ENCODE results near the gene TIPRL.
"Not testable (repeated sequence)": the region's sequence is repeated elsewhere in the genome, so short reads cannot be mapped to it uniquely, and the experiment has no call there.

Gene TIPRL

DNA sequence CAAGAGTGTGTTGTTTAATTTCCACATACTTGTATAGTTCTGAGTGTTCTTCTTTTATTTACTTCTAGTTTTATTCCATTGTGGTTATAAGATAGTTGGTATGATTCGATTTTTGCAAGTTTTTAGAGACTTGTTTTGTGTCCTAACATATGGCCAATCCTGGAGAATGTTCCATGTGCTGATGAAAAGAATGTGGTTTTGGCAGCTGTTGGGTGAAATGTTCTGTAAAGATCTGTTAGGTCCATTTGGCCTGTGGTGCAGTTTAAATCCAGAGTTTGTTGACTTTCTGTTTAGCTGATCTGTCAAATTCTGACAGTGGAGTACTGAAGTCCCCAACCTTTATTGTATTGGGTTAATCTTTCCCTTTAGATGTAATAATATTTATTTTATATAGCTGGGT lies 19.5 kb upstream of the TIPRL start:
- DNase-seq (ENCODE audit: low read depth) = no peak

DNA sequence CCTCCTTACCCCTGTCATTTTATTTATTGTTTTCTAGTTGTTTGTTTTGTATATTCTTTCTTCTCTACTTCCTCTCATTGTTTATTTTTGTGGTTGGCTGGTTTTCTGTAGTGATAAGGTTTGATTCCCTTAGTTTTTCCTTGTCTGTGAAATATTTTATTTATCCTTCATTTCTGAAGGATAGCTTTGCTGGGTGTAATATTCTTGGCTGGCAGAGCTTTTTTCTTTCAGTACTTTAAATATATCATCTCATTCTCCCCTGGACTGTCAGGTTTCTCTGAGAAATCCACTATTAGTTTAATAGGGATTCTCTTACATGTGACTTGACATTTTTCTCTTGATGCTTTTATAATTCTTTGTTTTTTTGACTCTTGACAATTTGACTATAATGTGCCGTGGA lies 18.8 kb upstream of the TIPRL start:
- no peak for DNase-seq (ENCODE audit: low read depth)

DNA sequence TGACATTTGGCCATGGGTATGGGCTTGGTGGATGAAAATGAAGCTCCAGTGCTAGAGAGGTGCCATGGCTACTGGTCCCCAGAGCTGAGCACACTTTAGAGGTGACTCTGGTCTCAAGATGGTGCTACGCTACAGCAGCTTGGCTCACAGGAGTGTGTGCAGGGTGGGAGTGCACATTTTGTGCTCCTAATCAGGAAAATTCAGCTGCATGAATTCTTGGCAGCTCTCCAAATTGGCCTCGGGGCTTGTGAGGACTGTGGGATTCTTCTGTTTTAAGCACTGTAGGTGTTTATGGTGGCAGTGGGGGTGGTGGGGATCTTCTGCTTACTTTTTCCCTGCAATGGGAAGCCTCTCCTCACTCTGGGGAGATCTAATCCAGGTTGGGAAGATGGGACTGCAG lies 17.3 kb upstream of the TIPRL start:
- no peak for DNase-seq (ENCODE audit: low read depth)

DNA sequence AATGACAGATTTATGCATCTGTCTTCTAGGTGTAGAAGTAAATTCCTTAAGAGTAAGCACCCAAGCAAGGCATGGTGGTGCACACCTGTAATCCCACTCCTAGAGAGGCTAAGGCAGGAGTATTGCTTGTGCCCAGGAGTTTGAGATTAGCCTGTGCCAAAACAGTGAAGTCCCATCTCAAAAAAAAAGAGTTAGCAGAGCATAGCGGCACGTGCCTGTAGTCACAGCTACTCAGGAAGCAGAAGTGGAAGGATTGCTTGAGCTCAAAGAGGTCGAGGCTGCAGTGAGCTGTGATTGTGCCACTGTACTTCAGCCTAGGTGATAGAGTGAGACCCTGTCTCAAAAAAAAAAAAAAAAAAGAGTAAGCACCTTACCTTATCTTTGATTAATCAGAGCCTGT lies 15.1 kb upstream of the TIPRL start:
- no peak for DNase-seq (ENCODE audit: low read depth)

DNA sequence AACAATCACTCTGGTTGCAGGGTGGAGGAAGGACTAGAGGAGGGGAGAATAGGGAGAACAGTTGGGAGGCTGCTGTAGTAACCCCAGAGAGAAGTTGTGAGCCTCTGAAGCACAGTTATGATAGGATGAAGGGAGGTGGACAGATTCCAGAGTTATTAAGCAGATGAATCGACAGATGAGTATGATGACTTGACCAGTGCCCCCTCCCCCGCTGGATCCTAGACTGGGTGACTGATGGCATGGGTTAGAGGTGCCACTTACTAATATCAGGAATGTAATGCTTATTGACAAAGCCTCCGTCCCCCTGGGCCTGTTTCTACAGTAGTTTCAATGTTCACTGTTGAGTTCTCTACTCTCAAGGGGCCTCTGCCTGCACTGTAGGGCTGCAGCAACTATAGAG lies 14.0 kb upstream of the TIPRL start:
- no peak for DNase-seq (ENCODE audit: low read depth)

DNA sequence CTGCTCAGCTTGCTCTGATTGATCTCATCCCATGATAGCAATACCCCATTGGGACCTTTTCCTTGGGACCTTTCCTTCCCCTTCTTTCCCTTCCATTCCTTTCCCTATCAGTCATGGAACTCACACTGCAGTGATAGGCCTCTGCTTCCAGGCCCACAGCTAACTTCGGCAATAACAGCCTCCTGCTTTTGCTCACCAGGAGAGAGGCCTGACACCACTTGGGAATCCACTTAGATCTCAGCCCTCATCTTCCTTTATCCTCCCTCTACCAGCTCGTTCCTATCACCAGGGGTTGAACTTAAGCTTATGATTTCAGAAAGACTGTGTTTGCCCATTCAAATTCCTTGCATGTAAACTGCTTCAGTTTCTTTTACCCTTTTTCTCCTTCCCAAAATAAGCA lies 11.0 kb upstream of the TIPRL start:
- no peak for DNase-seq (ENCODE audit: low read depth)

DNA sequence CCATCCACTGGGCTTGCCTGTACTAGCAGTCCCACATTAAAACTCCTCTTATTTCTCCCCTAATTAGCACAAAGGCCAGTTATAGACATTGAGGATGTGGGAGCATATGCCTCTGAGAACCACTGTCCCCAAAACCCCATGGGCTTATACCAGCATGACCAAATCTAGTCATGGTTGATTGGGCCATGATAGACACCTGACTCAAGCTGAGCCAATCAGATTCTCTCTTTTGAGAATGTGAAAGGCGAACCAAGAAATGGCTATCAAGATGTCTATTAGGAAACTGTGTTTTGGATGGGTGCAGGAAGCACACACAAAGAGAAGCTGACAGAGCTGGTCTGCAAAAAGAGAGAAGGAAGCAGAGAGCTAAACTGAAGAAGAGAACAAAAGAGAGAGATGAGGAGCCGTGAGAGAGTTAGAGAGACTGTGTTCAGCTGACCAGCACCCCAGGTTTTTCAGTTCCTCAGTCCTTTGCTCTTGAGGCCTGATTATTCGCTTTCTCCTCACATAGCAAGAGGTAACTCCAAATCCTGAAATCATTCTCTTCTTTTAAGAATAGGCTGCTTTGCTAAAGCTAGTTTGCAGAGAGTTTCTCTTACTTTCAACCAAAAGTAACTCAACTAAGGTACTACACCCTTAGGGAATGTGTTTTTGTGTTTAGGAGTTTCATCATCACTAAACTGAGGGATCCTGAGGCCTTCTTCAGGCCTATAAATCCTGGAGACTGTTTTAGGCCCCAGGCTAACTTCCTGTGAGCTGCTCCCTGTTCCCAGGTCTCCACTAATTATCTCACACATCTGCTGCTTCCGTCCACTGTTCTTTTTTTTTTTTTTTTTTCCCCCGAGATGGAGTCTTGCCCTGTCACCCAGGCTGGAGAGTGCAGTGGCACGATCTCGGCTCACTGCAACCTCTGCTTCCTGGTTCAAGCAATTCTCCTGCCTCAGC lies 7.9 kb upstream of the TIPRL start:
- no peak for DNase-seq (ENCODE audit: low read depth)

DNA sequence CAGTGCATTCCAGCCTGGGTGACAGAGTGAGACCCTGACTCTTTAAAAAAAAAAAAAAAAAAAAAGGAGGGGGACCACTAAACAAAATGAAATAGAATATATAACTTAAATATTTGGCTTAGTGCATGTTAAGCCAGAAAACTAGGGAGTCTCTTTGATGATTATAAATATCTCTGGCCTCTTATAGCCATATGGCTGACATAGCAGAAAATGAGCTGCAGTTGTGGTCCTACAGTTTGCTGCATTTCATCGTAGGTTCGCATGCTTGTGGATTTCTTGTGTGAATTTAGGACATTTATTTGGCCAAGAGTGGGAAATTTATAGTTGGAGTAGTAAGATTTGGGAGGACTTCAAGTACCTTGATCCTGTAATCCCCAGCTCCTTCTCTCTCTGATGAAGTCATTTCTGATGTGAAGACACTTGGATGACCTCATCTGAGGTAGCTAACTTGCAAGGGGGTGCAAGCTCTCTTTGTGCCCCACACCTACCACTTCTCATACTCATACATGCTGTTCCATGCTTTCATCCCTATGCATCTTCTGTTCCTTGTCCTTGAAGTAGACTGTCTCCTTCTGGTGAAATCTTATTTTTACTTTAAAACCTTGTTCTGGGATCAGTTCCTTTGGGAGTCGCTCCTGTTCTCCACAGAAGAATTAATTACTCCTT lies 6.4 kb upstream of the TIPRL start:
- no peak for DNase-seq (ENCODE audit: low read depth)

DNA sequence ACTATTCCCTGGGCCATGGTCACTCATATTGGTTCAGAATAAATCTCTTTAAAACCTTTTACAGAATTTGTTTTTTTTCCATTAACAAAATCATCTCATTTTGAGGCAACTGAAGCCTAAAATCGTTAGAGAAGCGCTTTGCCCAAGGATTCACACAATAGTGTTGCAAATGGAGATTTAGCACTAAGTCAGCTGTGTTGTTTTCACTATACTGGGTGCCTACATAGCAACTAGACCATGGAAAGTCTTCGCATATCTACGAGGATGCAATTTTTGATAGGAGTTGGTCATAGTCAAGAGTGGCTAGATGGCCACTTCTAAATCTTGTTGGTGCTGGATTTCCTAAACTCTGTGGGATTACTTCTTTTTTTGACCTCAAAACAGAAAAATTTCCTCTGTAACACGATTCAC lies 530 bp upstream of the TIPRL start:
- DNase-seq (ENCODE audit: low read depth) = no peak

DNA sequence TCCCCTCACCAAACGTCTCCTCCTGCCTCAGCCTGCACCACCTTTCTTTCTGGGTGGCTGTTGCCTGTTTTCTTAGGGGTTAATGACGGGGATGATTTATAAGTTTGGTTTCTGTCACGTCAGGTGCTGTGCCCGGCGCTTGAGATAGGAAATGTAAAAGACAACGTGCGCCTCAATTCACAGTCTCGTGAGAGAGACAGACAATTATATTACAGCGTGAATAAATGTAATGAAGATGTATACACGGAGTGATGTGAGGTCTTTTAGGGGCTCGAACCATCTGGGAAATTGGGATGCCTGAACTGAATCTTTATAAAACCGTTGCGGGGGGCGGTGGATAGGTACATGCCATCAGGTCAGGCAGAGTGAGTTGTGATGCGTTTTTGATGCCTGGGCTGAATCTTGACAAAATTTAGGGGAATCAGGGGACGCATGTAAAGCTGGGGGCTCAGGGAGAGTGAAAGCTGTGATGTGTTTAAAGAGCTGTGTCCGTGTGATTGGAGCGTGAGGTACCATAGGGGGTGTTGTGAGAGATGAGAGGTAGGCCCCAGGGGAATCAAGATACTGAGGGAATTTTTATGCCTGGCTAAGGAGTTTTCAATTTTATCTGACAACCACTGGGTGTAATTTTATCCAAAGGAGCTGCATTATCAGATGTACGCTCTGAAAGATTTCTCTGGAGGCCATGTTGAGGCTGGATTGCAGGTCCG lies 831 bp downstream of the TIPRL start:
- no peak for DNase-seq (ENCODE audit: low read depth)

DNA sequence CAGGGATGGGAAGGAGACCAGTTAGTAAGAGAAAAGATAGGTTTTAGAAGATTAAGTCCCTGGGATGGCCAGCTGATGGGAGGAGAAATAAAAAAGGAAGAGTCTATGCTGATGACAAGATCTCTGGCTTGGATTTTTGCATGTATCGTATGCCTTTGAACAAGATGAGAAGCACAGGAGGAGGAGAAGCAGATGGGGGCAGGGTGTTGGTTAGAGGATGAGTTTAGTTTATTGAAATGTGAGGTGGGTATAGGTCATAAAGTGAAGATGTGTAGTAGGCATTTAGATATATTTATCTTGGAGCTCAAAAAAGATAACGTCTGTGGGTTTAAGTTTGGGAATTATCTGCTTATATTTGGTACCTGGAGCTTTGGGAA lies 1.4 kb downstream of the TIPRL start:
- DNase-seq (ENCODE audit: low read depth) = no peak

DNA sequence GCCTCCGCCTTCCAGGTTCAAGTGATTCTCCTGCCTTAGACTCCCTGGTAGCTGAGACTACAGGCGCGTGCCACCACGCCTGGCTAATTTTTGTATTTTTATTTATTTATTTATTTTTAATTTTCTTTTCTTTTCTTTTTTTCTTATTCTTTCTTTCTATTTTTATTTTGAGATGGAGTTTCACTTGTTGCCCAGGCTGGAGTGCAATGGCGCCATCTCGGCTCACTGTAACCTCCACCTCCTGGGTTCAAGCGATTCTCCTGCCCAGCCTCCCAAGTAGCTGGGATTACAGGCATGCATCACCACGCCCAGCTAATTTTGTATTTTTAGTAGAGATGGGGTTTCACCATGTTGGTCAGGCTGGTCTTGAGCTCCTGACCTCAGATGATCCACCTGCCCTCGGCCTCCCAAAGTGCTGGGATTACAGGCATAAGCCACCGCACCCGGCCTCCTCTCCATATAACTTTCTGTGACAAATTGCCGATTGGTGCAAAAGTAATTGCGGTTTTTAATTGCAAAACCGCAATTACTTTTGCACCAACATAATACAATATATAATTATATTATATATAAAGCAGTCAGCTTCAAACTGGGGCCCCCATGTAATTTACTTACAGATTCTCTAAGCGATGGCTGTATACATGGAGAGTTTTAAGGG lies 2.4 kb downstream of the TIPRL start:
- not testable (repeated sequence) for DNase-seq (ENCODE audit: low read depth)

DNA sequence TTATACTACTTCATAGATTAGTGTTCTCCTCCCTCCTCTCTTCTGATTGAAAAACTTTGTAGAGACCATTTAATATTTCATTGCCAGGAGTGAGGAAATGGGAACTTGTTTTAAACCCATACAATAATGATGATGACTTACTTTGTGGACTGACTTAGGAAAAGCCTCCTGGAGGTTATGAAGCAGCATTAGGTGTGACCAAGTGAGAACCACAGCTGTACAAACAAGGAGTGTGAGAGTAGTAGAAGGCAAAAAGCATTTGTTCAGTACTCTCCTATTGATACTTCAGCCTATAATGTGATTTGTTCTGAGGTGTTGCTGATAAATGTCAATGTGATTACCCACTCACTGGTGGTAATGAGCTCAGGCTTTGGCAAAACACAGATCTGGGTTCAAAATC lies 8.4 kb downstream of the TIPRL start:
- no peak for DNase-seq (ENCODE audit: low read depth)

DNA sequence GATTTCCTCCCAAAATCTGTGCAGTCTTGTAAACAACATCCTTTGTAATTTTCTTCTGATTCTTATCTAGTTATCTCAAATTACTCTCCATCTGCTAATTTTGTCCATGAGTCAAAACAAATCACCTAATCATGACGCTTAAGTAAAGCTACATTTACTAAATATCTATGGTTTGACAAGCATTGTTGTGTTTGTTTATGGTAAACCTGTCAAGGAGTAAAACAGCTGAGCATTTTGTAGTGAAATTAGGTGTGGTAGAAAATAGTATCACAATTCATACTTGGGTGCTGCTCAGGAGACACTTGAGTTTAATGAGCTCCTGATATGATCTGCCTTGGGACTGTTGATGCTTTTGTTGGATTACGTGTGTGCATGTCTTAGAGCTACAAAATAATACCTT lies 11.6 kb downstream of the TIPRL start:
- DNase-seq (ENCODE audit: low read depth) = no peak

DNA sequence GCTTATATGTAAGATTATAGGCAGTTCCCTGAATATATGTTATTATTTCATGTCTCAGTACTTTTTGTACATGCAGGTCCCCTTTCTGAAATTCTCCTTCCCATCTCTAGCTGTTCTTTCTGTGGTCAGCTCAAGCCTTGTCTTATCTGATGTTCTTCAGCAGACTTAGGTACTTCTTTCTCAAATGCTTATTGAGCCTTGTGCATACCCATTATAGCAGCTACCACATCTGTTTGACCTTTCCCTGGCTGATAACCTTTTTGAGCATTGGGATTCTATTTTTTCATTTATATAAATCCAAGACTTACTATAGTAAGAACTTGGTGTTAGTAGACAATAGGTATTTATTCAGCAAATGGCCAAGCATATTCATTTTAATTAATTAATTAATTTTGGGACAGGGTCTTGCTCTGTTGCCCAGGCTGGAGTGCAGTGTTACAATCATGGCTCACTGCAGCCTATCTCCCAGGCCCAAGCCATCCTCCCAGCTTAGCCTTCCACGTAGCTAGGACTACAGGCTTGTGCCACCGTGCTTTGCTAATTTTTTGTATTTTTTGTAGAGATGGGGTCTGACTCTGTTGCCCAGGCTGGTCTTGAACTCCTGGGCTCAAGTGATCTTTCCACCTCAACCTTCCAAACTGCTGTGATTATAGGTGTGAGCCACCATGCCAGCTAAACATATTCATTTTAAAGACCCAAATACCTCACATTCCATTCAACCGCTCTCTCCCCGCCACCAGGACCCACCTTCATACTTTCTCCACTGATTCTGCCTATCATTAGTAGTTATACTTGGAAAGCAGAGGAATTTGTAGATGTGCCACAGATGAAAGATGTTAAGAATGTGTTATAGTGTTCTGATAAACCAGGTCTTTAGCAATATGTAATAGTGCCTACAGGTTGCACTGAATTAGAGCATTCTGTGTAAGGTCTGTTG lies 16.7 kb downstream of the TIPRL start:
- no peak for DNase-seq (ENCODE audit: low read depth)

DNA sequence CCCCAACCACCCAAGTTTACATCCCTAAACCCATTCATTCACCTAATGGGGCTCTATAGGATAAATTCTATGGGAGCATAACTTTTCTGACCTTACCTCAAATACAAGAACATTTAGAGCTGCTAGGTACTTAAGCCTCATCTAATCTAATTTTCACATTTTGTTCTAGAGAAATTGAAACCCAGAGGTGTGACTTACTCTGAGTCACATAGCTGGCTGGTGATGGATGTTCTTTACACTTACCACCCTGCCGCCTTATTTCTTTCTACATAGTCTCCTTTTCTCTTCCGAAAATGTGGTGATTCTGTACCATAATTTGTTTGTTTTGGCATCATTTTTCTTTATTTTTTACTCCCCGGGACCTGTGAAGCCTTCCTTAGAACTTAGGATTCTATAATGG lies 20.3 kb downstream of the TIPRL start:
- no peak for DNase-seq (ENCODE audit: low read depth)

DNA sequence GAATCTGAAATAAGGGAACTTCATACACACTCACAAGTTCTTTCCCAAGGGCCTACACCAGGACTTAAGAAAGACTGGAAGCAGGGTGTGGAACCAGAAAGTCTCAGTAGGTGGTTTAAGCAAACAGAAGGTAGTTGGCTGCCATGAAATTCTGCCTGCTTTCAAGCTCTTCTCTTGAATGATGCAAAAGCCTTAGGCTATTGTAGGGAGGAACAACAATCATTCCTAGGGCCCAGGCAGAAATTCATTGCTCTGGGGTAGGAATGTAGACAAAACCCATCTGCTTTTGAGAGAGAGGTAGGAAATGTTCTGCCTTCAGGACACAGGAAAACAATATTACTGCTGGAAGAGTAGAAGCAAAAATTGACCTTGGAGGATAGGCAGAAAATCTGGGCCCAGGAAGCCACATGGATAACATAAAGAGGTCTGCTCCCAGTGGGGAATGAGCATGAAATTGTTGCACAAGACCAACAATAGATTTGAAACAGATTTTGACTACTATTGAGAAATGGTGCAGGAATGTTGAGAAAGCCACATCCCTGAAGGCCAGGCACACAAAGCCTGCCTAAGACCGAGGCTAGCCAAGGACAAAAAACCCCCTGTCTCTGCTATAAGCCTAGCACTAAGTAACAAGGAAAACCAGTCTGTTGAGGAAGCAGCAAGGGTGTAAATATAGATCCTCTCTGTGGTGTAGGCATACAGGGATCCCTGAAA lies 24.3 kb downstream of the TIPRL start:
- no peak for DNase-seq (ENCODE audit: low read depth)

DNA sequence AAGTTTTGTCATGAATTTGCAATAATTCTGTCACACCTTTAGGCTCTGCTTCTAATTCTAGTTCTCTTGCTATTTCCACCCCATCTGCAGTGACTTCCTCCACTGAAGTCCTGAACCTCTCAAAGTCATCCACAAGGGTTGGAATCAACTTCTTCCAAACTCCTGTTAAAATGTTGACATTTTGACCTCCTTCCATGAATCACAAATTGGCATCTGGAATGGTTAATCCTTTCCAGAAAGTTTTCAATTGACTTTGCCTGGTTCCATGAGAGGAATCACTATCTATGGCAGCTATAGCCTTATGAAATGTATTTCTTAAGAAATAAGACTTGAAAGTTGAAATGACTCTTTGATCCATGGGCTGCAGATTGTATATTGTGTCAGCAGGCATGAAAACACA lies 27.3 kb downstream of the TIPRL start:
- DNase-seq (ENCODE audit: low read depth) = no peak

DNA sequence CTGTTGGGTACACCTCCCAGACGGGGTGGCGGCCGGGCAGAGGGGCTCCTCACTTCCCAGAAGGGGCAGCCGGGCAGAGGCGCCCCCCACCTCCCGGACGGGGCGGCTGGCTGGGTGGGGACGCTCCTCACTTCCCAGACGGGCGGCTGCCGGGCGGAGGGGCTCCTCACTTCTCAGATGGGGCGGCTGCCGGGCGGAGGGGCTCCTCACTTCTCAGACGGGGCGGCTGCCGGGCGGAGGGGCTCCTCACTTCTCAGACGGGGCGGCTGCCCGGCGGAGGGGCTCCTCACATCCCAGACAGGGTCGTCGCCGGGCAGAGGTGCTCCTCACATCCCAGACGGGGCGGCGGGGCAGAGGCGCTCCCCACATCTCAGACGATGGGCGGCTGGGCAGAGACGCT lies 28.9 kb downstream of the TIPRL start:
- DNase-seq (ENCODE audit: low read depth) = not testable (repeated sequence)

DNA sequence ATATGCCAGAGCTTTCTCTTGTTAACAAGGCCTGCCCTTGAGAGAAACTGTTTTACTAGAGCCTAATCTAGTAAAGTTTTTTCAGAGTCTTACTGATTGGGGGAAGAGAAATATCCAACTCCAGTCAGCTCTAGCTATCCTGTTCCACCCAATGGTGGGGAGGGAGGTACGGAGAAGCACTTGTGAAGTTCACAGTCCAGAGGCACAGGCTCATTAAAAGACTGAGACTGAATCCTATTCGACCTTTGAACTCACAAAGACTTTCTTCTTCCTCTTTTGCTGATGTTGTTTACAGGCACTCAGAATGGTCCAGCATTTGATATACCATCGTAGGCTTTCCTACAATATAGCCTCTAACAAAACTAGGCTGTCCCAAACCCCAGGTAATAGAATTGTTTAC lies 31.6 kb downstream of the TIPRL start:
- no peak for DNase-seq (ENCODE audit: low read depth)

DNA sequence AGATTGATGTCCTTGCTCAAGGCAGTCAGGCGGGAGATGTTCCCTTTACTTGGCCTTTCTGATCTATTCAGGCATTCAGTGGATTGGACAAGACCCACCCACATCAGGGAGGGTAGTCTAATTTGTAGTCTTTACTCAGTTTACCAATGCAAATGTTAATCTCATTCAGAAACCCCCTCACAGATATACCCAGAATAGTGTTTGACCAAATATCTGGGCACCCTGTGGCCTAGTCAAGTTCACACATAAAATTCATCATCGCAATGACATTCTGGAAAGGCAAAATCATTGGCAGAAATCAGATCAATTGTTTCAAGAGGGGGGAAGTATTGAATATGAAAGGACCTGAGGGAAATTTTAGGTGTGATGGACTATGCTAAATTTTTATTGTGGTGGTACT lies 34.6 kb downstream of the TIPRL start:
- no peak for DNase-seq (ENCODE audit: low read depth)
